Activated CD8-positive, alpha-beta T cell treated with anti-CD3 and anti-CD28 coated beads for 36 hours (primary cell): ENCODE measurements around the gene THOC6. TPM values are rescaled to one million over a fixed set of nuclear protein-coding genes. Genes with fewer than 3 reads are reported as not detected.
"Not testable (repeated sequence)": the region's sequence is repeated elsewhere in the genome, so short reads cannot be mapped to it uniquely, and the experiment has no call there.

Experiments used
- ATAC-seq: fragments of 200-7000 bp; cut with Tn5 transposase; one replicate; pipeline ENCODE4 v1.10.0; 2021; ENCODE audit warnings: mild to moderate bottlenecking, moderate library complexity
- CTCF ChIA-PET: fragments of 350-600 bp; sonication (Branson Sonifier 250); formaldehyde crosslinking; loops from one replicate; lab custom pipeline; 2021; ENCODE audit warnings: antibody characterized with exemption; lab: Charles Lee
- POLR2A ChIA-PET: fragments of 350-600 bp; sonication (Branson Sonifier 250); formaldehyde crosslinking; loops from one replicate; lab custom pipeline; 2021; ENCODE audit warnings: antibody characterized with exemption; lab: Charles Lee
- DNase-seq: peaks from one replicate; pipeline ENCODE4 v3.0.0-alpha.2; 2020
- H3K27ac Mint-ChIP-seq: one replicate; pipeline ENCODE4 v1.8.0; 2021; ENCODE audit warnings: mild to moderate bottlenecking, mixed read lengths
- H3K27me3 Mint-ChIP-seq: one replicate; pipeline ENCODE4 v1.8.0; 2021; ENCODE audit warnings: mixed read lengths
- H3K36me3 Mint-ChIP-seq: one replicate; pipeline ENCODE4 v1.8.0; 2021; ENCODE audit warnings: low read depth, mixed read lengths
- H3K4me1 Mint-ChIP-seq: one replicate; pipeline ENCODE4 v1.8.0; 2021; ENCODE audit warnings: low read depth, mixed read lengths
- H3K4me3 Mint-ChIP-seq: one replicate; pipeline ENCODE4 v1.8.0; 2021; ENCODE audit warnings: mild to moderate bottlenecking, moderate library complexity, mixed read lengths
- H3K9me3 Mint-ChIP-seq: one replicate; pipeline ENCODE4 v1.8.0; 2021; ENCODE audit warnings: mixed read lengths
- intact Hi-C: fragments of 100-400 bp; cut with micrococcal nuclease; formaldehyde crosslinking; loops from one replicate; pipeline ENCODE4 v1.10.0; 2022
- total RNA-seq, 2 experiments: library from RNA; stranded (reverse); gene quantifications; one replicate each; pipeline ENCODE4 v1.2.3, GENCODE V29; 2021
- TF ChIP-seq, protein P1 (sequence below): fragments of 200-600 bp; IDR thresholded peaks from one replicate; pipeline ENCODE4 v1.8.0; 2022; ENCODE audit warnings: antibody characterized with exemption, mild to moderate bottlenecking

Gene THOC6
- total RNA-seq, 2 experiments from 2014 or later, result 55.4 to 56.6 TPM

DNA sequence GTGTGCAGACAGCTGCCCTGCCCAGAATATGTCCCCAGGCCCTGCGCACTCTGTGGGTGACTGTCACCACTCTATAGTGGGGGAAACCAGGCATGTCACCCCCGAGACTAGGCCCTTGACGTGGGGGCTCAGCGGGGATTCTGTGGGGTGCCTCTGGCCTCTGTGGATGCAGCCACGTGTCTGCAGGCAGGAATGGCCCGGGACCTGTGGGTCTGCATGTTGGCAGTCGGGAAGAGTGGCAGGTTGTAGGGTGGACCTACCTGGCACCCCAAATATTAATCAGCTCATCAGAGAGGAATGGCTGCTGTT lies 42.6 kb downstream of the THOC6 start:
- TF ChIP-seq, protein P1, sequence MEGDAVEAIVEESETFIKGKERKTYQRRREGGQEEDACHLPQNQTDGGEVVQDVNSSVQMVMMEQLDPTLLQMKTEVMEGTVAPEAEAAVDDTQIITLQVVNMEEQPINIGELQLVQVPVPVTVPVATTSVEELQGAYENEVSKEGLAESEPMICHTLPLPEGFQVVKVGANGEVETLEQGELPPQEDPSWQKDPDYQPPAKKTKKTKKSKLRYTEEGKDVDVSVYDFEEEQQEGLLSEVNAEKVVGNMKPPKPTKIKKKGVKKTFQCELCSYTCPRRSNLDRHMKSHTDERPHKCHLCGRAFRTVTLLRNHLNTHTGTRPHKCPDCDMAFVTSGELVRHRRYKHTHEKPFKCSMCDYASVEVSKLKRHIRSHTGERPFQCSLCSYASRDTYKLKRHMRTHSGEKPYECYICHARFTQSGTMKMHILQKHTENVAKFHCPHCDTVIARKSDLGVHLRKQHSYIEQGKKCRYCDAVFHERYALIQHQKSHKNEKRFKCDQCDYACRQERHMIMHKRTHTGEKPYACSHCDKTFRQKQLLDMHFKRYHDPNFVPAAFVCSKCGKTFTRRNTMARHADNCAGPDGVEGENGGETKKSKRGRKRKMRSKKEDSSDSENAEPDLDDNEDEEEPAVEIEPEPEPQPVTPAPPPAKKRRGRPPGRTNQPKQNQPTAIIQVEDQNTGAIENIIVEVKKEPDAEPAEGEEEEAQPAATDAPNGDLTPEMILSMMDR, result no peak
- CTCF ChIA-PET, result interaction anchor here (0.7 to 14.0 kb wide), 3 partner anchors 34 to 68 kb away, joined by 3 to 288 read pairs (median 4); no protein-coding TSS in a partner anchor
- Mint-ChIP-seq H3K4me3 (peak overlapping the region; percentile 97), H3K9me3 (no peaks in the 10 kb centered on the region), H3K36me3 (peaks cover 48% of the 10 kb centered on the region), H3K27ac (peak overlapping the region; percentile 99), H3K4me1 (peaks cover 62% of the 10 kb centered on the region), H3K27me3 (no peaks in the 10 kb centered on the region)
- ATAC-seq (no peak), DNase-seq (no peak)
- POLR2A ChIA-PET, result interaction anchor here (0.8 to 4.0 kb wide), 6 partner anchors 10 to 106 kb away, joined by 3 to 49 read pairs (median 5); no protein-coding TSS in a partner anchor
- intact Hi-C loops, result no loop called here

DNA sequence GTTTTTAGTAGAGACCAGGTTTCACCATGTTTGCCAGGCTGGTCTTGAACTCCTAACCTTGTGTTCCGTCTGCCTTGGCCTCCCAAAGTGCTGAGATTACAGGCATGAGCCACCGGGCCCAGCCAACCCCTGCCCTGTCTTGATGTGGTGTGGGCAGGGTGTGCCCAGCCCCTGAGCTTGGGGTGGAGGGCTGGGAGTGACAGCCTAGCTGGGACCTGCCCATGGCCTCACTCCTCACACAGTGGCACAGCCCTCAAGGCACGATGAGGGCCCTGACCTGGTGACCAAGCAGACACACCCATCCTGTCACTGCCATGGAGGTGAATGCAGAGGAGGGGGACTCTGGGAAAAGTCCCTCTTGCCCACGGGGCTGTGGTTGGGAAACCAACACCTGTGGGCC lies 44.7 kb downstream of the THOC6 start:
- H3K36me3 Mint-ChIP-seq, result peaks cover 48% of the 10 kb centered on the region

DNA sequence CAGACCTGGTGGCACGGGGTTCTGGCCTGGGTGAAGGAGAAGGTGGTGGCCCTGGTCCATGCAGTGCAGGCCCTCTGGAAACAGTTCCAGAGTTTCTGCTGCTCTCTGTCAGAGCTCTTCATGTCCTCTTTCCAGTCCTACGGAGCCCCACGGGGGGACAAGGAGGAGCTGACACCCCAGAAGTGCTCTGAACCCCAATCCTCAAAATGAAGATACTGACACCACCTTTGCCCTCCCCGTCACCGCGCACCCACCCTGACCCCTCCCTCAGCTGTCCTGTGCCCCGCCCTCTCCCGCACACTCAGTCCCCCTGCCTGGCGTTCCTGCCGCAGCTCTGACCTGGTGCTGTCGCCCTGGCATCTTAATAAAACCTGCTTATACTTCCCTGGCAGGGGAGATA lies 45.3 kb downstream of the THOC6 start:
- ChIA-PET POLR2A (interaction anchor here (1.4 to 2.3 kb wide), 2 partner anchors 10 to 18 kb away, joined by 3 to 10 read pairs; no protein-coding TSS in a partner anchor), CTCF (interaction anchor here (1.0 to 2.7 kb wide), 2 partner anchors 10 to 50 kb away, joined by 3 to 14 read pairs; no protein-coding TSS in a partner anchor)
- Mint-ChIP-seq H3K27ac (peak overlapping the region; percentile 93), H3K36me3 (peaks cover 48% of the 10 kb centered on the region), H3K4me1 (peaks cover 66% of the 10 kb centered on the region), H3K4me3 (peak overlapping the region; percentile 47)
- intact Hi-C loops, ATAC-seq, DNase-seq, H3K9me3 Mint-ChIP-seq, H3K27me3 Mint-ChIP-seq: not testable (repeated sequence)

More for the DNA sequence above, 44.7 kb downstream of the THOC6 start:
- Mint-ChIP-seq H3K9me3 (no peaks in the 10 kb centered on the region), H3K27ac (peak overlapping the region; percentile 96), H3K27me3 (no peaks in the 10 kb centered on the region), H3K4me1 (peaks cover 63% of the 10 kb centered on the region), H3K4me3 (peak overlapping the region; percentile 97)
- ATAC-seq (no peak), DNase-seq (no peak)
- TF ChIP-seq, protein P1, result no peak
- ChIA-PET POLR2A (interaction anchor here (0.9 to 4.0 kb wide), 5 partner anchors 8 to 66 kb away, joined by 3 to 49 read pairs (median 10); partner anchors contain the start of gene ZNF213), CTCF (interaction anchor here (2.7 to 14.0 kb wide), 2 partner anchors 10 to 60 kb away, joined by 14 to 288 read pairs; no protein-coding TSS in a partner anchor)
- intact Hi-C loops, result no loop called here

DNA sequence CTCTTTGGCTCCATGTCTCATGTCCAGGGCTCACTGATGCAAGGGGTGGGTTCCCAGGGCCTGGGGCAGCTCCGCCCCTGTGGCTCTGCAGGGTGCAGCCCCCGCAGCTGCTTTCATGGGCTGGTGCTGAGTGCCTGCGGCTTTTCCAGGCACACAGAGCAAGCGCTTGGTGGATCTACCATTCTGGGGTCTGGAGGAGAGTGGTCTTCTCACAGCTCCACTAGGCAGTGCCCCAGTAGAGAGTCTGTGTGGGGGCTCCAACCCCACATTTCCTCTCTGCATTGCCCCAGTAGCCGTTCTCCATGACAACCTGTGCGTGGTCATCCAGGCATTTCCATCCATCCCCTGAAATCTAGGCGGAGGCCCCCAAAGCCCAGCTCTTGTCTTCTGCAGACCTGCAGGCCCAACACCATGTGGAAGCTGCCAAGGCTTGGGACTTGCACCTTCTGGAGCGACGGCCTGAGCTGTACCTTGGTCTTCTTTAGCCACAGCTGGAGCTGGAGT lies 46.8 kb downstream of the THOC6 start:
- TF ChIP-seq, protein P1, result no peak
- ChIA-PET CTCF (interaction anchor here (0.9 to 2.1 kb wide), 4 partner anchors 11 to 59 kb away, joined by 3 to 6 read pairs (median 5); no protein-coding TSS in a partner anchor), POLR2A (interaction anchor here (0.6 to 2.1 kb wide), 5 partner anchors 11 to 59 kb away, joined by 3 to 6 read pairs (median 3); partner anchors contain the start of gene ZSCAN10)
- no peak for ATAC-seq
- Mint-ChIP-seq H3K4me3 (no peak overlapping the region), H3K9me3 (peaks cover 1% of the 10 kb centered on the region), H3K27ac (peak overlapping the region; percentile 93), H3K27me3 (no peaks in the 10 kb centered on the region), H3K4me1 (peaks cover 69% of the 10 kb centered on the region), H3K36me3 (peaks cover 49% of the 10 kb centered on the region)
- intact Hi-C loops, result no loop called here
- DNase-seq, result peak; percentile 47

DNA sequence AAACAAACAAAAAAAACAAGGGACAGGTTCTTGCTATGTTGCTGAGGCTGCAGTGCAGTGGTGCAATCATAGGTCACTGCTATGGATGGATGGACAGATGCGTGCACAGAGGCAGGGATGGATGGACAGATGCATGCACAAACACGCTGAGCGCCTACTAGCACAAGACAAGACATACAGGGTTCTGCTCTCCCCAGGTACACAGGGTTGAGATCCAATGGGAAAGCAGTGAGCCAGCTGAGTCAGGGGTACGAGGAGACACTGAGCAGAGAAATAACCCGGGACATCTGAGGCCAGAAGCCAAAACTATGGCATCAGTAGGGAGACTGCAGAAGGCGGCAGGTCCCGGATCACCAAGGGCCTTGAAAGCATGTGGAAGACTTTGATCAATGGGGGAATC lies 47.8 kb downstream of the THOC6 start:
- ChIA-PET POLR2A (interaction anchor here (2.1 kb wide), 1 partner anchor 12 kb away, joined by 6 read pairs; no protein-coding TSS in a partner anchor), CTCF (interaction anchor here (1.5 to 2.1 kb wide), 3 partner anchors 12 to 58 kb away, joined by 5 to 6 read pairs (median 5); no protein-coding TSS in a partner anchor)
- intact Hi-C loops, result no loop called here
- ATAC-seq, result no peak
- H3K4me3 Mint-ChIP-seq, result no peak overlapping the region
- H3K4me1 Mint-ChIP-seq, result peaks cover 75% of the 10 kb centered on the region
- no peak for DNase-seq
- peaks cover 39% of the 10 kb centered on the region for H3K36me3 Mint-ChIP-seq
- TF ChIP-seq, protein P1, result no peak
- H3K9me3 Mint-ChIP-seq, result peaks cover 1% of the 10 kb centered on the region
- H3K27ac Mint-ChIP-seq, result peak overlapping the region; percentile 93
- no peaks in the 10 kb centered on the region for H3K27me3 Mint-ChIP-seq

DNA sequence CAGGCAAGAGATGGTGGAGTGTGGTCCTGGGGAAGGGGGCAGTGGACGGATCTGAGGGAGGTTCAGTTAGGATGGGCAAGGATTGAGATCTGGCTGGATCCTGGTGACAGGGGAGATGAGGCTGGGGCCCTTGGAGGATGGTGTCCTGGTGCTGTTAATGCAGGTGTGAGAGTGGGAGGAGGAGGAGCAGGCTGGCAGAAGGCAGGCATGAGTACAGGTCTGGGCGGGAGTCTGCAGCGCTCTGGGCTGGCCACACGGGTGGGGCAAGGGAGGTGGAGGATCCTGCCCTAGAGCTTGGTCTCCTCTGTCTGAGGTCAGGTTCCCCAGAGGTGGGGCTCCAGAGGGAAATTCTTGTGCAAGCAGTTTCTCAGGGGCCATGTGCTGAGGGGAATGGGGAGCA lies 48.3 kb downstream of the THOC6 start:
- ChIA-PET POLR2A (interaction anchor here (2.1 kb wide), 1 partner anchor 12 kb away, joined by 6 read pairs; no protein-coding TSS in a partner anchor), CTCF (interaction anchor here (2.1 kb wide), 1 partner anchor 14 kb away, joined by 5 read pairs; no protein-coding TSS in a partner anchor)
- DNase-seq, H3K9me3 Mint-ChIP-seq, H3K4me3 Mint-ChIP-seq, H3K27me3 Mint-ChIP-seq, intact Hi-C loops: not testable (repeated sequence)
- Mint-ChIP-seq H3K4me1 (peaks cover 79% of the 10 kb centered on the region), H3K27ac (peak overlapping the region; percentile 93), H3K36me3 (peaks cover 38% of the 10 kb centered on the region)
- ATAC-seq, result peak; percentile 5

DNA sequence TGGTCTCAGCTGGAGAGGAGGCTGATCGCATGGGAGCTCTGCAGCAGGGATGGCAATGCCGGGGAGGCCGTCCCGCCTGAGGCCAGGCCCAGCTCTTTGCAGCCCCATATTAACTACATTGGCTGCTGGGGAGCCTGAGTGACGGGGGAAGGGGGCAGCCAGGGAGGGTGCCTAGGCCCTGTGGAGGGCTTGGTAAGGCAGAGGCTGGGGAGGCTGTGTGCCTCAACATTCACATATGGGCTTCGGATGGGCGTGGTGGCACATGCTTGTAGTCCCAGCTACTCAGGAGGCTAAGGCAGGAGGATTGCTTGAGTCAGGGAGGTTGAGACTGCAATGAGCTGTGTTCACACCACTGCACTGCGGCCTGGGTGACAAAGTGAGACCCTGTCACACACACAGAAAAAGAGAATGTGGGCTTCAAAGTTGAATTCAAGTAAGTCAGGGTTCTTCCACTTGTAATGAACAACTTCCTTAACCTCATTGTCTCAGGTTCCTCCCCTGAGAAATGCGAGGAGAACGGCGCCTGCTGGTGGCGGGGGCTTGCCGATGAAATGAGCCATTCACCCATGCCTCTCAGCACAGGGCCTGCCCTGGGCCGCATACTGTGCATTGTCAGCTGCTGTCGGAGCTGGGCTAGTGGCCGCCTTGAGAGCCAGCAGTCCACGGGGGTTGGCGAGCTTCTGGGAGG lies 48.9 kb downstream of the THOC6 start:
- POLR2A ChIA-PET, result interaction anchor here (2.1 kb wide), 1 partner anchor 13 kb away, joined by 6 read pairs; no protein-coding TSS in a partner anchor
- H3K9me3 Mint-ChIP-seq, H3K27me3 Mint-ChIP-seq, H3K4me3 Mint-ChIP-seq, intact Hi-C loops: not testable (repeated sequence)
- ATAC-seq (peak; percentile 41), DNase-seq (peak; percentile 77)
- Mint-ChIP-seq H3K4me1 (peaks cover 77% of the 10 kb centered on the region), H3K36me3 (peaks cover 33% of the 10 kb centered on the region), H3K27ac (peak overlapping the region; percentile 97)
- CTCF ChIA-PET, result interaction anchor here (2.1 kb wide), 1 partner anchor 14 kb away, joined by 5 read pairs; no protein-coding TSS in a partner anchor
